Endodermal cell (in vitro differentiated cells): ENCODE data around the gene C5orf58. TPM values are rescaled to one million over a fixed set of nuclear protein-coding genes. Genes with fewer than 3 reads are reported as not detected.

Experiments
- DNase-seq: peaks from one replicate; pipeline ENCODE4 v3.0.0-alpha.2; 2017
- H3K27ac ChIP-seq: 2 replicates; pipeline ENCODE4 v1.5.1; 2013; ENCODE audit warnings: mild to moderate bottlenecking, low read depth, low read length, moderate library complexity
- H3K27me3 ChIP-seq: 2 replicates; pipeline ENCODE4 v1.6.1; 2013; ENCODE audit warnings: mild to moderate bottlenecking, low read length, moderate library complexity; ENCODE audit not compliant: insufficient read depth, control insufficient read depth, poor library complexity, severe bottlenecking
- H3K36me3 ChIP-seq: 2 replicates; pipeline ENCODE4 v1.7.0; 2013; ENCODE audit warnings: mild to moderate bottlenecking, low read length, moderate library complexity; ENCODE audit not compliant: control insufficient read depth, insufficient read depth
- H3K4me1 ChIP-seq: one replicate; pipeline ENCODE4 v1.7.0; 2013; ENCODE audit warnings: low read length; ENCODE audit not compliant: control insufficient read depth, insufficient read depth
- H3K4me3 ChIP-seq: 2 replicates; pipeline ENCODE4 v1.5.1; 2013; ENCODE audit warnings: mild to moderate bottlenecking, low read length, moderate library complexity
- H3K9ac ChIP-seq: 2 replicates; pipeline ENCODE4 v1.6.1; 2013; ENCODE audit warnings: mild to moderate bottlenecking, low read length, moderate library complexity; ENCODE audit not compliant: poor library complexity, severe bottlenecking; ENCODE audit errors: extremely low read depth
- H3K9me3 ChIP-seq: 2 replicates; pipeline ENCODE4 v1.6.1; 2013; ENCODE audit warnings: mild to moderate bottlenecking, low read length, moderate library complexity; ENCODE audit not compliant: control insufficient read depth
- H3K27ac Mint-ChIP-seq: 2 replicates; pipeline ENCODE4 v1.8.0; 2020; ENCODE audit warnings: mixed read lengths
- H3K27me3 Mint-ChIP-seq: 2 replicates; pipeline ENCODE4 v1.8.0; 2021; ENCODE audit warnings: mild to moderate bottlenecking, mixed read lengths; ENCODE audit not compliant: insufficient read depth
- H3K36me3 Mint-ChIP-seq: 2 replicates; pipeline ENCODE4 v1.8.0; 2020; ENCODE audit warnings: low read depth, mixed read lengths
- H3K4me1 Mint-ChIP-seq: 2 replicates; pipeline ENCODE4 v1.8.0; 2020; ENCODE audit warnings: mixed read lengths
- H3K4me3 Mint-ChIP-seq: 2 replicates; pipeline ENCODE4 v1.8.0; 2020; ENCODE audit warnings: mild to moderate bottlenecking, moderate library complexity, mixed read lengths
- H3K9me3 Mint-ChIP-seq: 2 replicates; pipeline ENCODE4 v1.8.0; 2020; ENCODE audit warnings: mild to moderate bottlenecking, mixed read lengths
- WGBS, 2 experiments: methylation state at CpG; one replicate each; pipeline versions ENCODE4 v1.1.5 to v1.1.7; 2013; ENCODE audit warnings: missing lambda C conversion rate in 2 of 2, mixed read lengths in 1 of 2; ENCODE audit not compliant: insufficient coverage in 1 of 2, insufficient read length in 1 of 2; 5-methylcytosine and 5-hydroxymethylcytosine counted together
- total RNA-seq, 2 donors: library from RNA; stranded (reverse); fragmentation: NEBNext Ultra II Directional in 1 of 2; extraction: Animal tissue kit (Norgen Biotek cat#: 25700) in 1 of 2; gene quantifications; 2 replicates in 1 of 2; 3 replicates in 1 of 2; pipeline ENCODE4 v1.2.1, GENCODE V29; 2021
- TF ChIP-seq, protein P1 (sequence below): fragments of 200-600 bp; sonication (generic); conservative IDR thresholded peaks from 2 replicates; pipeline ENCODE4 v1.5.0; 2021; ENCODE audit warnings: antibody characterized with exemption, mild to moderate bottlenecking

Gene C5orf58
- total RNA-seq, 2 donors from 2014 or later: 0.95 TPM; not detected in 1

- H3K36me3 Mint-ChIP-seq: no peaks in the 10 kb centered on the region
- no peaks in the 10 kb centered on the region for H3K9me3 ChIP-seq
- H3K4me1 Mint-ChIP-seq: peaks cover 6% of the 10 kb centered on the region
- DNase-seq: no peak
- peaks cover 9% of the 10 kb centered on the region for H3K27me3 Mint-ChIP-seq
- WGBS, 2 experiments: 26 to 60% methylated on average over 1 to 3 of the region's 3 CpGs
- no peaks in the 10 kb centered on the region for H3K36me3 ChIP-seq
- TF ChIP-seq, protein P1, sequence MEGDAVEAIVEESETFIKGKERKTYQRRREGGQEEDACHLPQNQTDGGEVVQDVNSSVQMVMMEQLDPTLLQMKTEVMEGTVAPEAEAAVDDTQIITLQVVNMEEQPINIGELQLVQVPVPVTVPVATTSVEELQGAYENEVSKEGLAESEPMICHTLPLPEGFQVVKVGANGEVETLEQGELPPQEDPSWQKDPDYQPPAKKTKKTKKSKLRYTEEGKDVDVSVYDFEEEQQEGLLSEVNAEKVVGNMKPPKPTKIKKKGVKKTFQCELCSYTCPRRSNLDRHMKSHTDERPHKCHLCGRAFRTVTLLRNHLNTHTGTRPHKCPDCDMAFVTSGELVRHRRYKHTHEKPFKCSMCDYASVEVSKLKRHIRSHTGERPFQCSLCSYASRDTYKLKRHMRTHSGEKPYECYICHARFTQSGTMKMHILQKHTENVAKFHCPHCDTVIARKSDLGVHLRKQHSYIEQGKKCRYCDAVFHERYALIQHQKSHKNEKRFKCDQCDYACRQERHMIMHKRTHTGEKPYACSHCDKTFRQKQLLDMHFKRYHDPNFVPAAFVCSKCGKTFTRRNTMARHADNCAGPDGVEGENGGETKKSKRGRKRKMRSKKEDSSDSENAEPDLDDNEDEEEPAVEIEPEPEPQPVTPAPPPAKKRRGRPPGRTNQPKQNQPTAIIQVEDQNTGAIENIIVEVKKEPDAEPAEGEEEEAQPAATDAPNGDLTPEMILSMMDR: no peak
- H3K4me3 ChIP-seq: no peak overlapping the region
- H3K9ac ChIP-seq: no peak overlapping the region
- no peak overlapping the region for H3K4me3 Mint-ChIP-seq
- H3K9me3 Mint-ChIP-seq: no peaks in the 10 kb centered on the region
- peaks cover 10% of the 10 kb centered on the region for H3K27me3 ChIP-seq
- no peak overlapping the region for H3K27ac ChIP-seq
- H3K4me1 ChIP-seq: no peaks in the 10 kb centered on the region
- no peak overlapping the region for H3K27ac Mint-ChIP-seq
Measured at GRCh38 chr5:170268884-170269283, 36.1 kb downstream of the C5orf58 start.

DNA sequence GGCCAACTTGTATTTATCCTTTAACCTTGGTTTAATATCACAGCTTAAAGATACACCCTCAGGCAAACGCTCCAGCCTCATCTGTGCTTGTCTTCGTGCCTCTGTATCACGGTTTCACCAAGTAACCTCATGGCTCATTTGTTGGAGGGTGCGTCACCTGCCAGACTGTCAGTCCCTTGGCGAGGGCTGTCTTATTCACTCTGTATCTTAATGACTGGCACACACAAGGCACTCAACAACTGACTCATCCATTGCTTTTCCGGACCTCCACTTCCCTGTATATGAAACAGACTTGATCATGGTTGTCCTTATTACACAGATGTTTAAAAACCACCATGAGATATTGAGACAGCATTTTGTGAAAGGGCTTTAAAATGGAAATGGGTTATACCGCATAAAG is 36.8 kb downstream of the C5orf58 start:
- WGBS, 2 experiments: 95 to 97% methylated on average over 3 to 7 of the region's 7 CpGs
- TF ChIP-seq, protein P1: no peak
- Histone ChIP-seq H3K27ac (no peak overlapping the region), H3K36me3 (no peaks in the 10 kb centered on the region), H3K27me3 (peaks cover 10% of the 10 kb centered on the region), H3K4me1 (peaks cover 3% of the 10 kb centered on the region), H3K9me3 (no peaks in the 10 kb centered on the region), H3K9ac (no peak overlapping the region), H3K4me3 (no peak overlapping the region)
- Mint-ChIP-seq H3K4me1 (peaks cover 13% of the 10 kb centered on the region), H3K9me3 (no peaks in the 10 kb centered on the region), H3K4me3 (no peak overlapping the region), H3K36me3 (no peaks in the 10 kb centered on the region), H3K27ac (no peak overlapping the region), H3K27me3 (peaks cover 9% of the 10 kb centered on the region)
- DNase-seq: no peak

GRCh38 chr5:170270293-170271069 is 37.7 kb downstream of the C5orf58 start:
- Histone ChIP-seq H3K9ac (no peak overlapping the region), H3K27me3 (peaks cover 10% of the 10 kb centered on the region), H3K4me3 (no peak overlapping the region), H3K27ac (no peak overlapping the region), H3K4me1 (peaks cover 3% of the 10 kb centered on the region), H3K9me3 (no peaks in the 10 kb centered on the region), H3K36me3 (no peaks in the 10 kb centered on the region)
- H3K27ac Mint-ChIP-seq: no peak overlapping the region
- DNase-seq: no peak
- H3K27me3 Mint-ChIP-seq: peaks cover 14% of the 10 kb centered on the region
- no peaks in the 10 kb centered on the region for H3K9me3 Mint-ChIP-seq
- TF ChIP-seq, protein P1: no peak
- peaks cover 14% of the 10 kb centered on the region for H3K4me1 Mint-ChIP-seq
- 83 to 87% methylated on average over 10 to 15 of the region's 15 CpGs for WGBS, 2 experiments
- no peaks in the 10 kb centered on the region for H3K36me3 Mint-ChIP-seq
- H3K4me3 Mint-ChIP-seq: no peak overlapping the region
